LNCaP clone FGC (cell line): ENCODE data around the gene CRCP.
"Not testable (repeated sequence)": the region's sequence is repeated elsewhere in the genome, so short reads cannot be mapped to it uniquely, and the experiment has no call there.

Experiments
- DNase-seq: peaks from one replicate; pipeline ENCODE4 v3.0.0-alpha.2; 2011; ENCODE audit warnings: low read depth
- H3K4me3 ChIP-seq: 2 replicates; pipeline ENCODE4 v1.5.1; 2011; ENCODE audit warnings: mild to moderate bottlenecking, low read depth, low read length, control low read depth
- TF ChIP-seq, protein P1 (sequence below): IDR thresholded peaks from 2 replicates; pipeline ENCODE4 v1.5.1; 2012; ENCODE audit warnings: mild to moderate bottlenecking; ENCODE audit not compliant: control insufficient read depth, insufficient read depth; ENCODE audit errors: extremely low read depth

Gene CRCP

DNA sequence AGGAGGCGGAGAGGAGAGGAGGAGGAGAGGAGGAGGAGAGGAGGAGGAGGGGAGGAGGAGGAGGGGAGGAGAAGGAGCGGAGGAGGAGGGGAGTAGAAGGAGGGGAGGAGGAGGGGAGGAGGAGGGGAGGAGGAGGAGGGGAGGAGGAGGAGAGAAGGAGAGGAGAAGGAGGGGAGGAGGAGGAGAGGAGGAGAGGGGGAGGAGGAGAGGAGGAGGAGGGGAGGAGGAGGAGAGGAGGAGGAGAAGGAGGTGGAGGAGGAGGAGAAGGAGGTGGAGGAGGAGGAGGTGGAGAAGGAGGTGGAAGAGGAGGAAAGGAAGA lies 15.5 kb upstream of the CRCP start:
- no peak for DNase-seq
- H3K4me3 ChIP-seq: peak overlapping the region; percentile 52
- TF ChIP-seq, protein P1, sequence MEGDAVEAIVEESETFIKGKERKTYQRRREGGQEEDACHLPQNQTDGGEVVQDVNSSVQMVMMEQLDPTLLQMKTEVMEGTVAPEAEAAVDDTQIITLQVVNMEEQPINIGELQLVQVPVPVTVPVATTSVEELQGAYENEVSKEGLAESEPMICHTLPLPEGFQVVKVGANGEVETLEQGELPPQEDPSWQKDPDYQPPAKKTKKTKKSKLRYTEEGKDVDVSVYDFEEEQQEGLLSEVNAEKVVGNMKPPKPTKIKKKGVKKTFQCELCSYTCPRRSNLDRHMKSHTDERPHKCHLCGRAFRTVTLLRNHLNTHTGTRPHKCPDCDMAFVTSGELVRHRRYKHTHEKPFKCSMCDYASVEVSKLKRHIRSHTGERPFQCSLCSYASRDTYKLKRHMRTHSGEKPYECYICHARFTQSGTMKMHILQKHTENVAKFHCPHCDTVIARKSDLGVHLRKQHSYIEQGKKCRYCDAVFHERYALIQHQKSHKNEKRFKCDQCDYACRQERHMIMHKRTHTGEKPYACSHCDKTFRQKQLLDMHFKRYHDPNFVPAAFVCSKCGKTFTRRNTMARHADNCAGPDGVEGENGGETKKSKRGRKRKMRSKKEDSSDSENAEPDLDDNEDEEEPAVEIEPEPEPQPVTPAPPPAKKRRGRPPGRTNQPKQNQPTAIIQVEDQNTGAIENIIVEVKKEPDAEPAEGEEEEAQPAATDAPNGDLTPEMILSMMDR: no peak

DNA sequence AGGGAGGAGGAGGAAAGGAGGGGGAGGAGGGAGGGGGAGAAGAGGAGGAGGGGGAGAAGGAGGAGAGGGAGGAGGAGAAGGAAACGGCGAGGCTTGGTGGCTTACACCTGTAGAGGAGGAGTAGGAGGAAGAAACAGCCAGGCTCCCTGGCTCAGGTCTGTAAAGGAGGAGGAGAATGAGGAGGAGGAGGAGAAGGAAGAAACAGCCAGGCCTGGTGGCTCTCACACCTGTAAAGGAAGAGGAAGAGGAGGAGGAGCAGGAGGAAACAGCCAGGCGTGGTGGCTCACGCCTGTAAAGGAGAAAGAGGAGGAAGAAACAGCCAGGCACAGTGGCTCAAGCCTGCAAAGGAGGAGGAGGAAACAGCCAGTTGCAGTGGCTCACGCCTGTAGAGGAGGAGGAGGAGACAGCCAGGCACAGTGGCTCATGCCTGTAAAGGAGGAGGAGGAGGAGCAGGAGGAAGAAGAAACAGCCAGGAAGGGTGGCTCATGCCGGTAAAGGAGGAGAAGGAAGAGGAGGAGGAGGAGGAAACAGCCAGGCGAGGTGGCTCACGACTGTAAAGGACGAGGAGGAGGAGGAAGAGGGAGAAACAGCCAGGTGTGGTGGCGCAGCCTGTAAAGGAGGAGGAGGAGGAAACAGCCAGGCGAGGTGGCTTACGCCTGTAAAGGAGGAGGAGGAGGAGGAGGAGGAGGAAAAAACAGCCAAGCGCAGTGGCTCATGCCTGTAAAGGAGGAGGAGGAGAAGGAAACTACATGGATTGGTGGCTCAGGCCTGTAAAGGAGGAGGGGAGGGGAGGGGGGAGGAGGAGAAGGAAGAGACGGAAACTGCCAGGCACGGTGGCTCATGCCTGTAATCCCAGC lies 14.9 kb upstream of the CRCP start:
- TF ChIP-seq, protein P1: no peak
- peak overlapping the region; percentile 52 for H3K4me3 ChIP-seq
- peak; percentile 98 for DNase-seq

GRCh38 chr7:66100408-66101050 lies 14.1 kb upstream of the CRCP start:
- peak overlapping the region; percentile 52 for H3K4me3 ChIP-seq
- TF ChIP-seq, protein P1: no peak
- no peak for DNase-seq

GRCh38 chr7:66102168-66102567 lies 12.5 kb upstream of the CRCP start:
- DNase-seq: not testable (repeated sequence)

DNA sequence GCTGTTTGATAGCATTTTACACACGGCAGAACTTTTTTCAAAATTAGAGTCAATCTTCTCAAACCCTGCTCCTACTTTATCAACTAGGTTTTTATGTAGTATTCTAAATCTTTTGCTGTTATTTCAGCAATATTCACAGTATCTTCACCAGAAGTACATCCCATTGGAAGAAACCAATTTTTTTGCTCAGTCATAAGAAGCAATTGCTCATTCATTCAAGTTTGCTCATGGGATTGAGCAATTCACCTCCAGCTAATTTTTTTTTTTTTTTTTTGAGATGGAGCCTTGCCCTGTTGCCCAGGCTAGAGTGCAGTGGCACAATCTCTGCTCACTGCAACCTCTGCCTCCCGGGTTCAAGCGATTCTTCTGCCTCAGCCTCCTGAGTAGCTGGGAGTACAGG lies 10.7 kb upstream of the CRCP start:
- not testable (repeated sequence) for H3K4me3 ChIP-seq, DNase-seq

More at GRCh38 chr7:66102168-66102567, 12.5 kb upstream of the CRCP start:
- H3K4me3 ChIP-seq: not testable (repeated sequence)

DNA sequence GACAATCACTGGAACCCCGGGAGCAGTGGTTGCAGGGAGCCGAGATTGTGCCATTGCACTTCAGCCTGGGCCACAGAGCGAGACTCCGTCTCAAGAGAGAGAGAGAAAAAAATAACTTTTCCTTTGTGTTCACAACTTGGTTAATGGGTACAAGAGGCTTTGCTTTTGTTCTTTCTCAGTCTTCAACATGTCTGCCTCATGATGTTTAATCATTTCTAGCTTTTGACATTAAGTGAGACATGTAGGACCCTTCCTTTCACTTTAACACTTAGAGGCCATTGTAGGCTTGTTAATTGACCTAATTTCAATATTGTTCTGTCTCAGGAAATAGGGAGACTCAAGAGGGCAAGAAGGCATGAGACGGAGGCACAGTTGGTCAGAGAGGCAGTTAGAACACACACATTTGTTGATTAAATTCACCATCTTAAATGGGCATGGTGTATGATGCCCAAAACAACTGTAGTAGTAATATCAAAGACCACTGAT lies 9.3 kb upstream of the CRCP start:
- no peak overlapping the region for H3K4me3 ChIP-seq
- DNase-seq: no peak
- TF ChIP-seq, protein P1: no peak

DNA sequence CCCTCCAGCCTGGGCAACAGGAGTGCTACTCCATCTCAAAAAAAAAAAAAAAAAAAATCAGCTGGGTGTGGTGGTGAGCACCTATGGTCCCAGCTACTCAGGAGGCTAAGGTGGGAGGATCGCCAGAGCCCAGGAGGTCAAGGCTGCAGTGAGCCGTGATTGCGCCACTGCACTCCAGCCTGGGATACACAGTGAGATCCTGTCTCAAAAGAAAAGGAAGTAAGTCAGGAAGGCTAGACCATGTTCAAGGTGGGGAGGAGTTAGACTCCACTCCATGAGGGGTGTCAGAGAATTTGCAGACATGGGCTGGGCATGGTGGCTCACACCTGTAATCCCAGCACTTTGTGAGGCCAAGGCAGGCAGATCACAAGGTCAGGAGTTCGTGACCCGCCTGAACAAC lies 6.2 kb upstream of the CRCP start:
- H3K4me3 ChIP-seq, DNase-seq: not testable (repeated sequence)

DNA sequence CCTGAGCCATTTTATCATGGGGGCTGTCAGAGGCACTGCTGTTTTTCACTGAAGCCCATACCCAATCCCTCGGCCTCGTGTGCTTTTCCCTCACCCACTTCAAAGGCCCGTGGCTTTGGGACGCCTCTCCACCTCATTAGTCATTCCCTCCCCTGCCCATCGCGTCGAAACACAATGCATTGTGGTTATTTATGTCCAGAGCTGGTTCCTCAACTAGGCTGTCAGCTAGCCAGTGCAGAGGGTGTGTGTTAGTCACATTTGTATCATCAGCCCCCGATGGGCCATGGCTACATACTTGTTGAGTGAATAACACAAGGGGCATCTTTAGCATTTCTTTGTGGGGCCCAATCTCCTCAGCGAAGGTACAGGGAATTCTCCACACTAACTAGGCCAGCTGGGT lies 3.8 kb upstream of the CRCP start:
- H3K4me3 ChIP-seq: no peak overlapping the region
- TF ChIP-seq, protein P1: no peak
- no peak for DNase-seq

- not testable (repeated sequence) for H3K4me3 ChIP-seq, DNase-seq
Observed at GRCh38 chr7:66116680-66117420, 2.2 kb downstream of the CRCP start.
